ENCODE results near the gene HYDIN. TPM values are rescaled to one million over a fixed set of nuclear protein-coding genes. Genes with fewer than 3 reads are reported as not detected.

The HYDIN gene
- total and polyA plus RNA-seq, 8 donors: 2.1 to 6.6 (median 3.9) TPM

DNA sequence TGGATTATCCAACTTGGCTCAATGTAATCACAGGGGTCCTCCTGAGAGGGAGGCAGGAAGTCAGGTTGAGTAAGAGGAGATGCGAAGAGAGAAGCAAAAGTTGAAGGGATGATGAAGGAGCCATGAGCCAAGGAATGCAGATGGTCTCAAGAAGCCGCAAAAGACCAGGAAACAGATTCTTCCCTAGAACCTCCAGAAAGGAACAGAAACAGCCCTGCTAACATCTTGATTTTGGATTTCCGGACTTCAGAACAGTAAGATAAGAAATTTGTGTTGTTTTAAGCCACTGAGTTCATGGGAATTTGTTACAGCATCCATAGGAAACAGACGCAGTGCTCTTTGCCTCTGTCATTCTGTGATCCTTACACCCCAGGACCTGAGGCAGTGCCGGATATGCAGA is 31.9 kb upstream of the HYDIN start:
- Histone ChIP-seq H3K36me3 (no peaks in the 10 kb centered on the region), H3K27ac (no peak overlapping the region), H3K4me1 (no peaks in the 10 kb centered on the region), H3K4me3 (no peak overlapping the region), H3K27me3 (no peaks in the 10 kb centered on the region), H3K9me3 (no peaks in the 10 kb centered on the region)
- FAIRE-seq (no peak), ATAC-seq (no peak), DNase-seq (no peak)
- intact Hi-C loops (cut with DNase I): no loop called here
- TF ChIP-seq CTCF (IDR thresholded peaks at IDR 0.05): no peak
- WGBS, 2 donors: 77 to 79% methylated on average over 5 of the region's 5 CpGs

DNA sequence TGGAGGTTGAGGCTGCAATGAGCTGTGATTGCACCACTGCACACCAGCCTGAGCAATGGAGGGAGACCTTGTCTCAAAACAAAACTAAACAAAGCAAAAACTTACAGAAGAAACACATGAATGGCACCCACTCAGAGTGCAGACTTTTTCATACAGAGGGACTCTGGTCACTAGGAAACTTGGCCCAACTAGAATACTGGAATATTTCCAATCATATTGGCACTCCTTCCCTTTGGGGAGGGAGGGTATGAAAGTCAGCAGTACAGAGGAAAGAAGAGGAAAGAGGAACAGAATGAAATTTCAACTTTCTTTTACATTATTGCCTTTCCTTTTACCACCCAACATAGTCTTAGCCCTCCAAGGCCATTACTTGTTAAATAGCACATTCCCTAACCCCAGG is 30.5 kb upstream of the HYDIN start:
- FAIRE-seq (no peak), DNase-seq (no peak), ATAC-seq (no peak)
- no peaks in the 10 kb centered on the region for H3K9me3 ChIP-seq
- TF ChIP-seq CTCF (IDR thresholded peaks at IDR 0.05): no peak
- no peaks in the 10 kb centered on the region for H3K36me3 ChIP-seq
- H3K27ac ChIP-seq: no peak overlapping the region
- H3K4me1 ChIP-seq: no peaks in the 10 kb centered on the region
- intact Hi-C loops (cut with DNase I): no loop called here
- no peak overlapping the region for H3K4me3 ChIP-seq
- no peaks in the 10 kb centered on the region for H3K27me3 ChIP-seq

DNA sequence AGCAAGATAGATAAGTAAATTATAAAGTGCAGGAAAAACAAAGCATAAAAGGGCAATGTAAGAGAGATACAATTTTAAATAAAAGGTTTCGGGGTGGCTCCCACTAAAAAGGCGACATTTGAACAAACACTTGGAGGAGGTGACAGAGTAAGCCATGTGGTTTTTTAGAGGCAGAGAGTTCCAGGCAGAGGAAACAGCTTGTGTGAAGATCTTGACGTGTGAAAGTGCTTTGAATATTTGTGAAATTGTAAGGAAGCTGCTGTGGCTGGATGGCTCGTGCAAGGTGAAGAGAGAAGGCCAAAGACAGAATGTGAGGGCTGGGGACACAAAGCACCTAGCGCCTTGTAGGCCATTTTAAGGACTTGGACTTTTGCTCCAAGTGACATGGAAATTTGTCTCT is 28.6 kb upstream of the HYDIN start:
- Histone ChIP-seq H3K9me3 (no peaks in the 10 kb centered on the region), H3K27me3 (no peaks in the 10 kb centered on the region), H3K27ac (no peak overlapping the region), H3K4me1 (no peaks in the 10 kb centered on the region), H3K4me3 (no peak overlapping the region), H3K36me3 (no peaks in the 10 kb centered on the region)
- DNase-seq (no peak), FAIRE-seq (no peak), ATAC-seq (no peak)
- no peak for TF ChIP-seq CTCF (IDR thresholded peaks at IDR 0.05)
- 78 to 82% methylated on average over 5 of the region's 5 CpGs for WGBS, 2 donors
- intact Hi-C loops (cut with DNase I): no loop called here

GRCh38 chr16:71258372-71258771 is 27.9 kb upstream of the HYDIN start:
- no peak for ATAC-seq
- DNase-seq: no peak
- TF ChIP-seq CTCF (IDR thresholded peaks at IDR 0.05): no peak
- Histone ChIP-seq H3K4me1 (no peaks in the 10 kb centered on the region), H3K4me3 (no peak overlapping the region), H3K27me3 (no peaks in the 10 kb centered on the region), H3K36me3 (no peaks in the 10 kb centered on the region), H3K9me3 (no peaks in the 10 kb centered on the region), H3K27ac (no peak overlapping the region)
- FAIRE-seq: no peak
- intact Hi-C loops (cut with DNase I): no loop called here
- WGBS, 2 donors: 50 to 63% methylated on average over 1 of the region's 1 CpG

GRCh38 chr16:71257768-71258167 is 27.2 kb upstream of the HYDIN start:
- no peak overlapping the region for H3K27ac ChIP-seq
- TF ChIP-seq CTCF (IDR thresholded peaks at IDR 0.05): no peak
- no peak for FAIRE-seq
- H3K4me1 ChIP-seq: no peaks in the 10 kb centered on the region
- intact Hi-C loops (cut with DNase I): no loop called here
- H3K4me3 ChIP-seq: no peak overlapping the region
- no peak for DNase-seq
- no peaks in the 10 kb centered on the region for H3K36me3 ChIP-seq
- 22 to 35% methylated on average over 1 of the region's 1 CpG for WGBS, 2 donors
- ATAC-seq: no peak
- H3K9me3 ChIP-seq: no peaks in the 10 kb centered on the region
- H3K27me3 ChIP-seq: no peaks in the 10 kb centered on the region
